HUES64 (cell line): ENCODE results near the gene PDCD1.

Experiments
- H3K27ac ChIP-seq: 2 replicates; pipeline ENCODE4 v1.7.0; 2013; ENCODE audit warnings: low read depth, low read length, inconsistent platforms
- H3K27me3 ChIP-seq: 2 replicates; pipeline ENCODE4 v1.6.1; 2013; ENCODE audit warnings: mild to moderate bottlenecking, low read length; ENCODE audit not compliant: insufficient read depth
- H3K36me3 ChIP-seq: 2 replicates; pipeline ENCODE4 v1.6.1; 2013; ENCODE audit warnings: mild to moderate bottlenecking, low read length; ENCODE audit not compliant: insufficient read depth
- H3K4me1 ChIP-seq: 2 replicates; pipeline ENCODE4 v1.6.1; 2013; ENCODE audit warnings: mild to moderate bottlenecking, low read length, moderate library complexity; ENCODE audit not compliant: insufficient read depth
- H3K4me3 ChIP-seq: 2 replicates; pipeline ENCODE4 v1.5.1; 2013; ENCODE audit warnings: mild to moderate bottlenecking, low read length, moderate library complexity
- H3K9ac ChIP-seq: 2 replicates; pipeline ENCODE4 v1.6.1; 2013; ENCODE audit warnings: mild to moderate bottlenecking, low read depth, low read length
- H3K9me3 ChIP-seq: 2 replicates; pipeline ENCODE4 v1.6.1; 2013; ENCODE audit warnings: low read depth, low read length; ENCODE audit not compliant: insufficient read depth
- WGBS: fragments of 150-250, 120-280 bp; methylation state at CpG from one replicate; pipeline ENCODE4 v1.1.7; 2013; ENCODE audit warnings: missing lambda C conversion rate; 5-methylcytosine and 5-hydroxymethylcytosine counted together

Gene PDCD1

GRCh38 chr2:241852981-241853631 is 5.6 kb downstream of the PDCD1 start:
- no peaks in the 10 kb centered on the region for H3K36me3 ChIP-seq
- no peak overlapping the region for H3K4me3 ChIP-seq
- no peaks in the 10 kb centered on the region for H3K4me1 ChIP-seq
- H3K9ac ChIP-seq, result no peak overlapping the region
- no peaks in the 10 kb centered on the region for H3K27me3 ChIP-seq
- H3K9me3 ChIP-seq, result no peaks in the 10 kb centered on the region
- no peak overlapping the region for H3K27ac ChIP-seq
- 92% methylated on average over 10 of the region's 10 CpGs for WGBS

- Histone ChIP-seq H3K36me3 (no peaks in the 10 kb centered on the region), H3K27ac (no peak overlapping the region), H3K4me1 (no peaks in the 10 kb centered on the region), H3K27me3 (no peaks in the 10 kb centered on the region), H3K9ac (no peak overlapping the region), H3K4me3 (no peak overlapping the region), H3K9me3 (no peaks in the 10 kb centered on the region)
- WGBS, result 93% methylated on average over 39 of the region's 39 CpGs
Observed at GRCh38 chr2:241852116-241852980, 6.3 kb downstream of the PDCD1 start.

GRCh38 chr2:241851325-241852115 is 7.2 kb downstream of the PDCD1 start:
- H3K27ac ChIP-seq, result no peak overlapping the region
- no peaks in the 10 kb centered on the region for H3K27me3 ChIP-seq
- H3K9ac ChIP-seq, result no peak overlapping the region
- H3K36me3 ChIP-seq, result no peaks in the 10 kb centered on the region
- no peak overlapping the region for H3K4me3 ChIP-seq
- no peaks in the 10 kb centered on the region for H3K9me3 ChIP-seq
- H3K4me1 ChIP-seq, result no peaks in the 10 kb centered on the region
- 92% methylated on average over 26 of the region's 26 CpGs for WGBS

- Histone ChIP-seq H3K9ac (no peak overlapping the region), H3K4me3 (no peak overlapping the region), H3K4me1 (no peaks in the 10 kb centered on the region), H3K27ac (no peak overlapping the region), H3K9me3 (no peaks in the 10 kb centered on the region), H3K27me3 (0 out of 2 replicates have a peak, but pooled peaks cover 3% of the 10 kb centered on the region), H3K36me3 (no peaks in the 10 kb centered on the region)
- 93% methylated on average over 27 of the region's 27 CpGs for WGBS
Observed at GRCh38 chr2:241850544-241851324, 8.0 kb downstream of the PDCD1 start.

GRCh38 chr2:241849616-241850543 is 8.8 kb downstream of the PDCD1 start:
- Histone ChIP-seq H3K36me3 (no peaks in the 10 kb centered on the region), H3K27ac (no peak overlapping the region), H3K4me3 (no peak overlapping the region), H3K9ac (no peak overlapping the region), H3K4me1 (no peaks in the 10 kb centered on the region), H3K27me3 (peaks cover 9% of the 10 kb centered on the region), H3K9me3 (no peaks in the 10 kb centered on the region)
- 90% methylated on average over 16 of the region's 16 CpGs for WGBS

GRCh38 chr2:241848761-241849615 is 9.7 kb downstream of the PDCD1 start:
- Histone ChIP-seq H3K36me3 (no peaks in the 10 kb centered on the region), H3K4me3 (no peak overlapping the region), H3K27me3 (peaks cover 18% of the 10 kb centered on the region), H3K4me1 (no peaks in the 10 kb centered on the region), H3K9me3 (no peaks in the 10 kb centered on the region), H3K9ac (no peak overlapping the region), H3K27ac (no peak overlapping the region)
- 94% methylated on average over 39 of the region's 39 CpGs for WGBS

GRCh38 chr2:241846406-241846805 is 12.3 kb downstream of the PDCD1 start:
- H3K36me3 ChIP-seq, result no peaks in the 10 kb centered on the region
- H3K27me3 ChIP-seq, result peaks cover 28% of the 10 kb centered on the region
- H3K4me3 ChIP-seq, result no peak overlapping the region
- no peak overlapping the region for H3K27ac ChIP-seq
- H3K9me3 ChIP-seq, result no peaks in the 10 kb centered on the region
- H3K4me1 ChIP-seq, result no peaks in the 10 kb centered on the region
- no peak overlapping the region for H3K9ac ChIP-seq
- 94% methylated on average over 22 of the region's 22 CpGs for WGBS

GRCh38 chr2:241844831-241845578 is 13.7 kb downstream of the PDCD1 start:
- no peak overlapping the region for H3K9ac ChIP-seq

More at GRCh38 chr2:241844831-241845578, 13.7 kb downstream of the PDCD1 start:
- 84% methylated on average over 37 of the region's 37 CpGs for WGBS
- H3K4me3 ChIP-seq, result peak overlapping the region; percentile 49
- peaks cover 28% of the 10 kb centered on the region for H3K27me3 ChIP-seq
- H3K36me3 ChIP-seq, result no peaks in the 10 kb centered on the region
- H3K27ac ChIP-seq, result no peak overlapping the region
- no peaks in the 10 kb centered on the region for H3K4me1 ChIP-seq
- H3K9me3 ChIP-seq, result no peaks in the 10 kb centered on the region
